Muscle layer of colon (tissue), 2 donors: ENCODE data around the gene EYS.

Experiments
- H3K27ac ChIP-seq: one replicate; pipeline ENCODE4 v1.7.0; 2013; ENCODE audit warnings: low read depth, mild to moderate bottlenecking, low read length, moderate library complexity
- H3K27me3 ChIP-seq, 2 donors: one replicate each; pipeline ENCODE4 v1.7.0; 2013; ENCODE audit warnings: low read length in 2 of 2, mild to moderate bottlenecking in 2 of 2; ENCODE audit not compliant: insufficient read depth in 2 of 2, control insufficient read depth in 1 of 2
- H3K36me3 ChIP-seq: one replicate; pipeline ENCODE4 v1.7.0; 2013; ENCODE audit warnings: mild to moderate bottlenecking, low read length; ENCODE audit not compliant: insufficient read depth
- H3K4me1 ChIP-seq: one replicate; pipeline ENCODE4 v1.7.0; 2013; ENCODE audit warnings: mild to moderate bottlenecking, low read length; ENCODE audit not compliant: insufficient read depth
- H3K4me3 ChIP-seq, 2 donors: one replicate each; pipeline ENCODE4 v1.7.0; 2013; ENCODE audit warnings: low read length in 2 of 2, low read depth in 1 of 2, mild to moderate bottlenecking in 1 of 2, moderate library complexity in 1 of 2
- H3K9ac ChIP-seq: one replicate; pipeline ENCODE4 v1.7.0; 2013; ENCODE audit warnings: low read length
- H3K9me3 ChIP-seq: one replicate; pipeline ENCODE4 v1.7.0; 2013; ENCODE audit warnings: mild to moderate bottlenecking, low read length
- donor health status: abdominal sarcoma.
- donor health status: Adenocarcinoma of cecum.

The EYS gene

DNA sequence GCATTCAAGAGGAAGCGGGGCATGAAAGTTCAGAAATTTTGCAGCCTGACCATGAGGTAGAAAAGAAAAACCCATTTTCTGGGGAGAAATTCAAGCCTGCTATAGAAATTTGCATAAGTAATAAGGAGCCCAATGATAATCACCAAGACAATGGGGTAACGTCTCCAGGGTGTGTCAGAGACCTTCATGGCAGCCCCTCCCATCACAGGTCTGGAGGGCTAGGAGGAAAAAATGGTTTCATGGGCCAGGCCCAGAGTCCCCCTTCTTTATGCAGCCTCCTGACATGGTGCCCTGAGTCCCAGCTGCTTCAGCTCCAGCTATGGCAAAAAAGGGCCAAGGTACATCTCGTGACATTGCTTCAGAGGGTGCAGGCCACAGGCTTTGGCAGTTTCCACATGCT, 618.5 kb downstream of the EYS start:
- Histone ChIP-seq H3K9me3 (no peaks in the 10 kb centered on the region), H3K9ac (no peak overlapping the region), H3K4me3 (no peak overlapping the region), H3K27ac (no peak overlapping the region), H3K36me3 (no peaks in the 10 kb centered on the region), H3K4me1 (no peaks in the 10 kb centered on the region), H3K27me3 (no peaks in the 10 kb centered on the region)

- no peaks in the 10 kb centered on the region for H3K4me1 ChIP-seq
- H3K27ac ChIP-seq, result no peak overlapping the region
- H3K9me3 ChIP-seq, result no peaks in the 10 kb centered on the region
- no peaks in the 10 kb centered on the region for H3K36me3 ChIP-seq
- no peaks in the 10 kb centered on the region for H3K27me3 ChIP-seq
- H3K4me3 ChIP-seq, result no peak overlapping the region
- no peak overlapping the region for H3K9ac ChIP-seq
Observed at GRCh38 chr6:65081756-65082155, 625.3 kb downstream of the EYS start.

GRCh38 chr6:65075705-65076230, 631.3 kb downstream of the EYS start:
- Histone ChIP-seq H3K27me3 (no peaks in the 10 kb centered on the region), H3K4me1 (no peaks in the 10 kb centered on the region), H3K9ac (no peak overlapping the region), H3K27ac (no peak overlapping the region), H3K9me3 (no peaks in the 10 kb centered on the region), H3K4me3 (no peak overlapping the region), H3K36me3 (no peaks in the 10 kb centered on the region)

GRCh38 chr6:65072500-65072899, 634.5 kb downstream of the EYS start:
- Histone ChIP-seq H3K9ac (no peak overlapping the region), H3K27ac (no peak overlapping the region), H3K27me3 (no peaks in the 10 kb centered on the region), H3K9me3 (no peaks in the 10 kb centered on the region), H3K4me3 (no peak overlapping the region), H3K36me3 (no peaks in the 10 kb centered on the region), H3K4me1 (no peaks in the 10 kb centered on the region)

- Histone ChIP-seq H3K4me1 (no peaks in the 10 kb centered on the region), H3K27ac (no peak overlapping the region), H3K36me3 (no peaks in the 10 kb centered on the region), H3K27me3 (no peaks in the 10 kb centered on the region), H3K9me3 (no peaks in the 10 kb centered on the region), H3K9ac (no peak overlapping the region), H3K4me3 (no peak overlapping the region)
Observed at GRCh38 chr6:65071480-65071879, 635.5 kb downstream of the EYS start.

- no peaks in the 10 kb centered on the region for H3K9me3 ChIP-seq
- no peak overlapping the region for H3K9ac ChIP-seq
- H3K36me3 ChIP-seq, result no peaks in the 10 kb centered on the region
- H3K27ac ChIP-seq, result no peak overlapping the region
- no peaks in the 10 kb centered on the region for H3K27me3 ChIP-seq
- no peak overlapping the region for H3K4me3 ChIP-seq
- no peaks in the 10 kb centered on the region for H3K4me1 ChIP-seq
Observed at GRCh38 chr6:65064844-65065243, 642.2 kb downstream of the EYS start.

DNA sequence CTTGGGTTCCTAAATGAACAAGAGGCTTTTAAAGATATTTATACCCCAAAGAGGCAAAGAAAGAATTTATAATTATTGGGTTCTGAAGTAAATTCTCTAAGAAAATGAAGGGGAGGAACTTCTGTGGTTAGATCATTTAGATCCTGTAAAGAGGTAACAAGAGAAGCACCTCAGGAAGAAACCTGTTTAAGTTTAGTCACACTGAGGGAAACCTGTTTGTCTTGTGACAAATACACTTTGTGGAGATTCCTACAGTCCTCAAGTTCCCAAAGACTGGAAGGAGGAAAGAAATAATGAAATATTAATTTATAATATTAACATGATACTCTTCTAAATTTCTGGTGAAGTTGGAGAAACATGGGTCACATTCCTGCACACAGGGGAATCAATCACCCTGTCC, 647.5 kb downstream of the EYS start:
- Histone ChIP-seq H3K36me3 (no peaks in the 10 kb centered on the region), H3K4me3 (no peak overlapping the region), H3K4me1 (no peaks in the 10 kb centered on the region), H3K9me3 (no peaks in the 10 kb centered on the region), H3K9ac (no peak overlapping the region), H3K27ac (no peak overlapping the region), H3K27me3 (no peaks in the 10 kb centered on the region)

DNA sequence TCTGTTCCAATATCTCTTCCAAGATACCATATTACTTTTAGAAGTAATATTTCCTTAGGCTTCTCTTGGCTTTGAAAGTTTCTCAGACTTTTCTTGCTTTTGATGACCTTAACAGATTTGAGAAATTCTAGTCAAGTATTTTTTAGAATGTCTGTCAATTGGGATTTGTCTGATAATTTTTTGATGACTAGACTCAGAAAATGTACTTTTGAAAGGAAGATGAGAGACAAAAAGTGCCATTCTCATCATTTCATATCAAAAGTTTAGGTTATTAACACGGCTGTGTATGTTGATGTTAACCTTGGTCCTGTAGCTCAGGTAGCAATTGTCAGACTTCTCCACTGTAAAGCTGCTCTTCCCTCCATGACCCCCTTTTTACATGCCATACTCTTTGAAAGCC, 651.5 kb downstream of the EYS start:
- H3K4me1 ChIP-seq, result no peaks in the 10 kb centered on the region
- H3K27ac ChIP-seq, result no peak overlapping the region
- no peaks in the 10 kb centered on the region for H3K36me3 ChIP-seq
- no peak overlapping the region for H3K4me3 ChIP-seq
- no peaks in the 10 kb centered on the region for H3K9me3 ChIP-seq
- H3K27me3 ChIP-seq, result no peaks in the 10 kb centered on the region
- no peak overlapping the region for H3K9ac ChIP-seq

DNA sequence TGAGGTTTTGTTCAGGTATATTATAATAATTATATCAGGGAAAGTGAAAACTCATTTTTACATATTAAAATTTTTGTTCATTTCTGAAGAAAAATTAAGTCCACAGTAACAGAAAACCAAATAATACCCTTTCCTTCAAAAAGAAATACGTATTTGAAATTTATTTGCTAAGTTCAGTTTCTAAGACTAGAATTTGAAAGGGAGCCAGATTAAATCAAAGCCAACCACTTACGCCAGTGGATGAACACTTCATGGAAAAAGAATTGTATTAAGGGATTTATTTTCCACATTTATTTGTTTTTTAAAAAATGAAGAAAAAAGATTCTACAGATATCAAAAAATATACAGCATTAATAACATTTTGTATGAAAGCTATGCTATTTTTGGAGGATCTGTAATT, 654.4 kb downstream of the EYS start:
- Histone ChIP-seq H3K36me3 (no peaks in the 10 kb centered on the region), H3K9ac (no peak overlapping the region), H3K4me3 (no peak overlapping the region), H3K4me1 (no peaks in the 10 kb centered on the region), H3K27ac (no peak overlapping the region), H3K9me3 (no peaks in the 10 kb centered on the region), H3K27me3 (no peaks in the 10 kb centered on the region)

- no peaks in the 10 kb centered on the region for H3K36me3 ChIP-seq
- no peaks in the 10 kb centered on the region for H3K27me3 ChIP-seq
- no peak overlapping the region for H3K4me3 ChIP-seq
- H3K9ac ChIP-seq, result no peak overlapping the region
- no peaks in the 10 kb centered on the region for H3K4me1 ChIP-seq
- H3K27ac ChIP-seq, result no peak overlapping the region
- no peaks in the 10 kb centered on the region for H3K9me3 ChIP-seq
Observed at GRCh38 chr6:65045801-65046200, 661.2 kb downstream of the EYS start.

GRCh38 chr6:65014006-65014405, 693.0 kb downstream of the EYS start:
- no peaks in the 10 kb centered on the region for H3K36me3 ChIP-seq
- H3K4me3 ChIP-seq, result no peak overlapping the region
- no peaks in the 10 kb centered on the region for H3K4me1 ChIP-seq
- H3K9ac ChIP-seq, result no peak overlapping the region
- H3K27me3 ChIP-seq, result no peaks in the 10 kb centered on the region
- no peaks in the 10 kb centered on the region for H3K9me3 ChIP-seq
- H3K27ac ChIP-seq, result no peak overlapping the region

GRCh38 chr6:65006788-65007187, 700.2 kb downstream of the EYS start:
- Histone ChIP-seq H3K36me3 (no peaks in the 10 kb centered on the region), H3K9me3 (no peaks in the 10 kb centered on the region), H3K27me3 (no peaks in the 10 kb centered on the region), H3K4me3 (no peak overlapping the region), H3K27ac (no peak overlapping the region), H3K9ac (no peak overlapping the region), H3K4me1 (no peaks in the 10 kb centered on the region)
